ENCODE data around the gene RPL12. TPM values are rescaled to one million over a fixed set of nuclear protein-coding genes. Genes with fewer than 3 reads are reported as not detected.

The RPL12 gene
- total and polyA plus RNA-seq, 2 donors (not counting 1 experiment from before 2014, with no cell fraction given): 1,387 to 1,973 TPM

DNA sequence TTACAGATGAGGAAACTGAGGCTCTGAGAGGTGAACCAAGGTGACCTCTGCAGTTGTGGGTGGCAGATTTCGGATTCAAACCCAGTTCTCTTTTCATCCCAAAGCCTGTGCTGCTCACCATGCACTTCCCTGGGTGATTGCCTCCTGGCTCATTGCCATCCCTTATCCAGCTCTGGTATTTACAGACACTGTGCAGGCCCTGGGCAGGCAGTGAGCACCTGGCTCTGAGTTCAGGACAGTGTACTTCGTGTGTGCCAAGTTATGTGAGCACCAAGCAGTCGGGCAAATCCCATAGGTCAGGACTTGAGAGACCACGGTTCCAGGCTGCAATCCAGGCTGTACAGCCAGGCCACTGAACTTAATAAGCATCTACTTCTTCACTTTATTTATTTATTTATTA is 1.5 kb upstream of the RPL12 start:
- peaks cover 32% of the 10 kb centered on the region for H3K79me2 ChIP-seq (ENCODE audit: control insufficient read depth, insufficient read depth, low read length)
- H3K9ac ChIP-seq (ENCODE audit: insufficient read depth, low read length): no peak overlapping the region
- peaks cover 2% of the 10 kb centered on the region for H3K4me1 ChIP-seq (ENCODE audit: control insufficient read depth, extremely low read depth, insufficient read depth, low read length)
- peaks cover 3% of the 10 kb centered on the region for H4K20me1 ChIP-seq (ENCODE audit: control insufficient read depth, extremely low read depth, insufficient read depth, low read length)
- H2AFZ ChIP-seq (ENCODE audit: low read length): no peak overlapping the region
- H3K27me3 ChIP-seq (ENCODE audit: control insufficient read depth, insufficient read depth, low read length): no peaks in the 10 kb centered on the region
- H3K9me3 ChIP-seq (ENCODE audit: control insufficient read depth, insufficient read depth, low read depth, low read length): no peaks in the 10 kb centered on the region
- peaks cover 18% of the 10 kb centered on the region for H3K36me3 ChIP-seq (ENCODE audit: control insufficient read depth, insufficient read depth, low read length)
- peak overlapping the region; percentile 19 for H3K4me2 ChIP-seq (ENCODE audit: extremely low read depth, insufficient read depth, low read length)
- peak overlapping the region in 2 of 4 experiments; percentile 62 to 92 for H3K4me3 ChIP-seq (replicated peaks in 1 of 4; ENCODE audit: control extremely low read depth in 1 of 4, insufficient read depth in 1 of 4, low read depth in 3 of 4, low read length in 4 of 4)
- no peak for TF ChIP-seq EZH2 (IDR thresholded peaks at IDR 0.05; ENCODE audit: low read length, missing control alignments)
- no peak overlapping the region for H3K27ac ChIP-seq (ENCODE audit: insufficient read depth, low read length)
- DNase-seq (ENCODE audit: low read depth in 2 of 2): peak; percentile 43 to 45

DNA sequence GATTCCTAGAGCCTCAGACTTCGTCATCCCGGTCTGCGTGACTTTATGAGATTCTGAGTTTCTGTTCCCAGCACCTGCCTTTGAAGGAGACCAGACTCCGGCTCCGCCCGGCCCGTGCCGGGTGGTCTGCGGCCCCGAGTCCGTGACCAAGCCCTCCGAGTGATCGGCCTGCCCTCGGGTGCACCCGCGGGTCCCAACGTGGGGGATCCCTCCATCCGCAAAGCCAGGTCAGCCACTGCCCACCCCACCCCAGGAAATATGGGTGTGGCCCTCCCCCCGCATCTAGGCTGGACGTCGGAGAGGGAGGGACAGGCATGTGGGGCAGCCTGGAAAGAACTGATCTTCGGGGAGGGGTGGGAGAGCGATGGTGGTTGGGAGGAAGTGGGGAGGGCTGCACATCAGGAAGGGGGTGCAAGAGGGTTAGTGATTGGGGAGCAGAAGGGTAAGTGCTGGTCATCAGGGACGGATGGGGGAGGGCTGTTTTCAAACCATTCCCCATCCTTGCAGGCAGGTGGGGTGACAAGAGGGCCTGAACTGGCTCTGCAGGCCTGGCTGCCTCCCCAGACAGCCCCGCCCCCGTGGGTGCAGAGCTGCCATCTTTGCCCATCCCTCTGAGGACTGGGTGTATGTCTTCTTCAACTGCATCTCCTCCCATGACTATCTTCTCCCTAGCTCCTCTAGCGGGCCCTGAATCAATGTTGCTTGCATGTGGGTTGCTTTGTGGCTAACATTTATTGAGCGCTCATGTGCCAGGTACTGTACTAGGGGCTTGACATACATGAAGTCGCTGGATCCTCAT is 851 bp upstream of the RPL12 start:
- peak overlapping the region; percentile 92 for H3K9ac ChIP-seq (ENCODE audit: insufficient read depth, low read length)
- H3K36me3 ChIP-seq (ENCODE audit: control insufficient read depth, insufficient read depth, low read length): peaks cover 21% of the 10 kb centered on the region
- peaks cover 3% of the 10 kb centered on the region for H4K20me1 ChIP-seq (ENCODE audit: control insufficient read depth, extremely low read depth, insufficient read depth, low read length)
- no peaks in the 10 kb centered on the region for H3K9me3 ChIP-seq (ENCODE audit: control insufficient read depth, insufficient read depth, low read depth, low read length)
- peaks cover 2% of the 10 kb centered on the region for H3K4me1 ChIP-seq (ENCODE audit: control insufficient read depth, extremely low read depth, insufficient read depth, low read length)
- peak overlapping the region; percentile 92 for H3K27ac ChIP-seq (ENCODE audit: insufficient read depth, low read length)
- peaks cover 32% of the 10 kb centered on the region for H3K79me2 ChIP-seq (ENCODE audit: control insufficient read depth, insufficient read depth, low read length)
- peak overlapping the region; percentile 64 for H3K4me2 ChIP-seq (ENCODE audit: extremely low read depth, insufficient read depth, low read length)
- TF ChIP-seq CTCF (conservative IDR thresholded peaks at IDR 0.05 in 1 of 2, IDR thresholded peaks at IDR 0.05 in 1 of 2; ENCODE audit: low read depth in 1 of 2, low read length in 2 of 2) (no peak), EZH2 (IDR thresholded peaks at IDR 0.05; ENCODE audit: low read length, missing control alignments) (no peak)
- H2AFZ ChIP-seq (ENCODE audit: low read length): peak overlapping the region; percentile 80
- H3K27me3 ChIP-seq (ENCODE audit: control insufficient read depth, insufficient read depth, low read length): no peaks in the 10 kb centered on the region
- DNase-seq (ENCODE audit: low read depth in 2 of 2): peak; percentile 49 to 51
- peak overlapping the region; percentile 62 to 94 (median 92) for H3K4me3 ChIP-seq (replicated peaks in 1 of 4; ENCODE audit: control extremely low read depth in 1 of 4, insufficient read depth in 1 of 4, low read depth in 3 of 4, low read length in 4 of 4)

DNA sequence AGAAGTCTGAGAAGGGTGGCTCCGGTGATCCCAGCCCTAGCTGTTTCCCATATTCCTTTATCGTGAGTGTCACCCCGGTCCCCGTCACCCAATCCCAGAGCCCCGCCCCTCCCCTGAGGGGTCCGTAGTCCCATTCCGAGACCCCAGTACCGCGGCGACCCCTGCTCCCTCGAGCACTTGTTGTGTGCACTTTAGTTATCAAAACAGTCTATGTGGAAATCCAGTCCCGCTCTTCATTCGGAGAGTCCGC is 327 bp upstream of the RPL12 start:
- no peaks in the 10 kb centered on the region for H3K27me3 ChIP-seq (ENCODE audit: control insufficient read depth, insufficient read depth, low read length)
- H3K9ac ChIP-seq (ENCODE audit: insufficient read depth, low read length): peak overlapping the region; percentile 92
- peaks cover 2% of the 10 kb centered on the region for H3K4me1 ChIP-seq (ENCODE audit: control insufficient read depth, extremely low read depth, insufficient read depth, low read length)
- TF ChIP-seq CTCF (conservative IDR thresholded peaks at IDR 0.05 in 1 of 2, IDR thresholded peaks at IDR 0.05 in 1 of 2; ENCODE audit: low read depth in 1 of 2, low read length in 2 of 2) (no peak), EZH2 (IDR thresholded peaks at IDR 0.05; ENCODE audit: low read length, missing control alignments) (no peak)
- DNase-seq (ENCODE audit: low read depth in 2 of 2): no peak
- H3K79me2 ChIP-seq (ENCODE audit: control insufficient read depth, insufficient read depth, low read length): peaks cover 32% of the 10 kb centered on the region
- peak overlapping the region; percentile 62 to 94 (median 92) for H3K4me3 ChIP-seq (replicated peaks in 1 of 4; ENCODE audit: control extremely low read depth in 1 of 4, insufficient read depth in 1 of 4, low read depth in 3 of 4, low read length in 4 of 4)
- peak overlapping the region; percentile 92 for H3K27ac ChIP-seq (ENCODE audit: insufficient read depth, low read length)
- H3K4me2 ChIP-seq (ENCODE audit: extremely low read depth, insufficient read depth, low read length): peak overlapping the region; percentile 64
- H4K20me1 ChIP-seq (ENCODE audit: control insufficient read depth, extremely low read depth, insufficient read depth, low read length): peaks cover 3% of the 10 kb centered on the region
- H2AFZ ChIP-seq (ENCODE audit: low read length): peak overlapping the region; percentile 80
- H3K9me3 ChIP-seq (ENCODE audit: control insufficient read depth, insufficient read depth, low read depth, low read length): no peaks in the 10 kb centered on the region
- peaks cover 26% of the 10 kb centered on the region for H3K36me3 ChIP-seq (ENCODE audit: control insufficient read depth, insufficient read depth, low read length)
